Fibroblast of skin of right quadriceps (primary cell): ENCODE data around the gene BATF.

Experiments used
- DNase-seq: peaks from one replicate; pipeline ENCODE4 v3.0.0-alpha.2; 2013

BATF gene

GRCh38 chr14:75535164-75535898 lies 13.1 kb downstream of the BATF start:
- no peak for DNase-seq

GRCh38 chr14:75537071-75537470 lies 14.8 kb downstream of the BATF start:
- no peak for DNase-seq

GRCh38 chr14:75539162-75539560 lies 16.9 kb downstream of the BATF start:
- no peak for DNase-seq

GRCh38 chr14:75539561-75540478 lies 17.6 kb downstream of the BATF start:
- no peak for DNase-seq

- no peak for DNase-seq
Measured at GRCh38 chr14:75540479-75540851, 18.2 kb downstream of the BATF start.

GRCh38 chr14:75542588-75543091 lies 20.4 kb downstream of the BATF start:
- no peak for DNase-seq

- no peak for DNase-seq
Measured at GRCh38 chr14:75543253-75543652, 21.0 kb downstream of the BATF start.

GRCh38 chr14:75543786-75544185 lies 21.5 kb downstream of the BATF start:
- DNase-seq = no peak

- no peak for DNase-seq
Measured at GRCh38 chr14:75545907-75546306, 23.6 kb downstream of the BATF start.

- no peak for DNase-seq
Measured at GRCh38 chr14:75547552-75548250, 25.4 kb downstream of the BATF start.

- DNase-seq = no peak
Measured at GRCh38 chr14:75548544-75548943, 26.3 kb downstream of the BATF start.

GRCh38 chr14:75549169-75549568 lies 26.9 kb downstream of the BATF start:
- DNase-seq = no peak

- no peak for DNase-seq
Measured at GRCh38 chr14:75551021-75551420, 28.8 kb downstream of the BATF start.

GRCh38 chr14:75553157-75553556 lies 30.9 kb downstream of the BATF start:
- DNase-seq = no peak

GRCh38 chr14:75553761-75554364 lies 31.6 kb downstream of the BATF start:
- no peak for DNase-seq

GRCh38 chr14:75554482-75554881 lies 32.2 kb downstream of the BATF start:
- DNase-seq = peak; percentile 44

- no peak for DNase-seq
Measured at GRCh38 chr14:75558440-75558839, 36.2 kb downstream of the BATF start.

GRCh38 chr14:75559045-75559444 lies 36.8 kb downstream of the BATF start:
- DNase-seq = no peak

- DNase-seq = peak; percentile 65
Measured at GRCh38 chr14:75559451-75560222, 37.4 kb downstream of the BATF start.

GRCh38 chr14:75561013-75561432 lies 38.8 kb downstream of the BATF start:
- DNase-seq = peak; percentile 56

GRCh38 chr14:75562089-75562488 lies 39.8 kb downstream of the BATF start:
- DNase-seq = no peak

GRCh38 chr14:75562489-75562888 lies 40.2 kb downstream of the BATF start:
- DNase-seq = no peak
